Neural crest cell (in vitro differentiated cells): ENCODE data around the gene SLC6A16. TPM values are rescaled to one million over a fixed set of nuclear protein-coding genes. Genes with fewer than 3 reads are reported as not detected.
"Not testable (repeated sequence)": the region's sequence is repeated elsewhere in the genome, so short reads cannot be mapped to it uniquely, and the experiment has no call there.

ENCODE experiments used
- DNase-seq: peaks from one replicate; pipeline ENCODE4 v3.0.0; 2021; ENCODE audit warnings: low read depth, mixed read lengths, low spot score
- H3K27ac Mint-ChIP-seq: one replicate; pipeline ENCODE4 v1.8.0; 2021; ENCODE audit warnings: mild to moderate bottlenecking, mixed read lengths; ENCODE audit not compliant: unreplicated experiment
- H3K27me3 Mint-ChIP-seq: 2 replicates; pipeline ENCODE4 v1.8.0; 2021; ENCODE audit warnings: low read depth, mild to moderate bottlenecking, mixed read lengths
- H3K36me3 Mint-ChIP-seq: 2 replicates; pipeline ENCODE4 v1.8.0; 2021; ENCODE audit warnings: low read depth, mild to moderate bottlenecking, mixed read lengths
- H3K4me1 Mint-ChIP-seq: 2 replicates; pipeline ENCODE4 v1.8.0; 2021; ENCODE audit warnings: mixed read lengths
- H3K4me3 Mint-ChIP-seq: one replicate; pipeline ENCODE4 v1.8.0; 2021; ENCODE audit warnings: mild to moderate bottlenecking, mixed read lengths
- H3K9me3 Mint-ChIP-seq: 2 replicates; pipeline ENCODE4 v1.8.0; 2021; ENCODE audit warnings: mixed read lengths
- CTCF ChIP-seq: fragments of 200-600 bp; sonication (generic); conservative IDR thresholded peaks from 2 replicates; pipeline ENCODE4 v1.5.0; 2021; ENCODE audit warnings: antibody characterized with exemption, mild to moderate bottlenecking
- total RNA-seq: library from RNA; stranded (reverse); gene quantifications from 2 replicates; pipeline ENCODE4 v1.2.1, GENCODE V29; 2021

The SLC6A16 gene
- total RNA-seq, 1 donor from 2014 or later, result 9.4 TPM

GRCh38 chr19:49287141-49287770 is 37.7 kb downstream of the SLC6A16 start:
- TF ChIP-seq CTCF, result no peak
- H3K9me3 Mint-ChIP-seq, result peaks cover 9% of the 10 kb centered on the region
- H3K27me3 Mint-ChIP-seq, result peaks cover 3% of the 10 kb centered on the region
- no peak for DNase-seq
- peaks cover 4% of the 10 kb centered on the region for H3K36me3 Mint-ChIP-seq
- H3K4me3 Mint-ChIP-seq, result no peak overlapping the region
- H3K4me1 Mint-ChIP-seq, result no peaks in the 10 kb centered on the region
- H3K27ac Mint-ChIP-seq, result no peak overlapping the region

GRCh38 chr19:49282184-49282583 is 42.8 kb downstream of the SLC6A16 start:
- Mint-ChIP-seq H3K4me3 (no peak overlapping the region), H3K4me1 (no peaks in the 10 kb centered on the region), H3K9me3 (peaks cover 7% of the 10 kb centered on the region), H3K27ac (no peak overlapping the region), H3K27me3 (peaks cover 3% of the 10 kb centered on the region), H3K36me3 (no peaks in the 10 kb centered on the region)
- no peak for TF ChIP-seq CTCF
- no peak for DNase-seq

GRCh38 chr19:49272204-49272603 is 52.8 kb downstream of the SLC6A16 start:
- H3K4me1 Mint-ChIP-seq, result no peaks in the 10 kb centered on the region
- peaks cover 8% of the 10 kb centered on the region for H3K27me3 Mint-ChIP-seq
- no peak overlapping the region for H3K4me3 Mint-ChIP-seq

GRCh38 chr19:49271080-49271753 is 53.8 kb downstream of the SLC6A16 start:
- TF ChIP-seq CTCF, result no peak
- Mint-ChIP-seq H3K27ac (no peak overlapping the region), H3K4me3 (no peak overlapping the region), H3K36me3 (peaks cover 3% of the 10 kb centered on the region), H3K9me3 (peaks cover 16% of the 10 kb centered on the region), H3K4me1 (no peaks in the 10 kb centered on the region), H3K27me3 (peaks cover 8% of the 10 kb centered on the region)
- DNase-seq, result no peak

More at GRCh38 chr19:49272204-49272603, 52.8 kb downstream of the SLC6A16 start:
- Mint-ChIP-seq H3K27ac (no peak overlapping the region), H3K9me3 (peaks cover 7% of the 10 kb centered on the region), H3K36me3 (no peaks in the 10 kb centered on the region)
- no peak for DNase-seq
- TF ChIP-seq CTCF, result no peak

GRCh38 chr19:49266409-49266808 is 58.6 kb downstream of the SLC6A16 start:
- H3K4me1 Mint-ChIP-seq, H3K27me3 Mint-ChIP-seq, H3K36me3 Mint-ChIP-seq, H3K27ac Mint-ChIP-seq, H3K4me3 Mint-ChIP-seq: not testable (repeated sequence)
- H3K9me3 Mint-ChIP-seq, result peaks cover 27% of the 10 kb centered on the region
- DNase-seq, result peak; percentile 38
- TF ChIP-seq CTCF, result peak; percentile 65
